Embryonic facial prominence (tissue), 1 donor: ENCODE measurements around the gene LAMB1.

ENCODE experiments used
- DNase-seq: peaks from one replicate; pipeline ENCODE4 v3.0.0-alpha.2; 2016; ENCODE audit errors: extremely low spot score

Gene LAMB1

GRCh38 chr7:108017776-108018151 is 14.8 kb upstream of the LAMB1 start:
- no peak for DNase-seq

GRCh38 chr7:108016841-108017775 is 14.1 kb upstream of the LAMB1 start:
- no peak for DNase-seq

- DNase-seq, result no peak
These were observed 12.8 kb upstream of the LAMB1 start for GRCh38 chr7:108015740-108016139.

- no peak for DNase-seq
These were observed 12.1 kb upstream of the LAMB1 start for GRCh38 chr7:108014747-108015682.

- no peak for DNase-seq
These were observed 11.3 kb upstream of the LAMB1 start for GRCh38 chr7:108014215-108014614.

- DNase-seq, result no peak
These were observed 9.8 kb upstream of the LAMB1 start for GRCh38 chr7:108012499-108013430.

GRCh38 chr7:108010377-108010776 is 7.4 kb upstream of the LAMB1 start:
- no peak for DNase-seq

GRCh38 chr7:108009873-108010272 is 6.9 kb upstream of the LAMB1 start:
- DNase-seq, result no peak

GRCh38 chr7:108008827-108009226 is 5.9 kb upstream of the LAMB1 start:
- DNase-seq, result no peak

GRCh38 chr7:108008240-108008639 is 5.3 kb upstream of the LAMB1 start:
- DNase-seq, result no peak

- no peak for DNase-seq
These were observed 4.8 kb upstream of the LAMB1 start for GRCh38 chr7:108007762-108008161.

GRCh38 chr7:108007261-108007660 is 4.3 kb upstream of the LAMB1 start:
- DNase-seq, result no peak

- DNase-seq, result no peak
These were observed 1.5 kb upstream of the LAMB1 start for GRCh38 chr7:108004220-108005142.

- DNase-seq, result no peak
These were observed 606 bp upstream of the LAMB1 start for GRCh38 chr7:108003599-108003935.

GRCh38 chr7:108001764-108002725 is 916 bp downstream of the LAMB1 start:
- DNase-seq, result no peak

GRCh38 chr7:108000875-108001763 is 1.8 kb downstream of the LAMB1 start:
- DNase-seq, result no peak

GRCh38 chr7:107999779-108000560 is 3.0 kb downstream of the LAMB1 start:
- DNase-seq, result no peak
